Left ventricle myocardium inferior (tissue), 1 donor: ENCODE measurements around the gene TMEM217. TPM values are rescaled to one million over a fixed set of nuclear protein-coding genes. Genes with fewer than 3 reads are reported as not detected.
A peak's percentile ranks its signal among the peaks of the same experiment; 100 is the strongest.

ENCODE experiments used
- DNase-seq: peaks from one replicate; pipeline ENCODE4 v3.0.0-alpha.2; 2020
- H3K27ac ChIP-seq: fragments of 200-600 bp; replicated peaks from 2 replicates; pipeline ENCODE4 v1.8.0; 2021
- H3K27me3 ChIP-seq: fragments of 200-600 bp; 2 replicates; pipeline ENCODE4 v1.8.0; 2021; ENCODE audit warnings: low read depth
- H3K36me3 ChIP-seq: fragments of 200-600 bp; 2 replicates; pipeline ENCODE4 v1.8.0; 2021
- H3K4me1 ChIP-seq: fragments of 200-600 bp; 2 replicates; pipeline ENCODE4 v1.8.0; 2021
- H3K4me3 ChIP-seq: fragments of 200-600 bp; 2 replicates; pipeline ENCODE4 v1.8.0; 2021; ENCODE audit warnings: mild to moderate bottlenecking, moderate library complexity
- H3K9me3 ChIP-seq: fragments of 200-600 bp; replicated peaks from 2 replicates; pipeline ENCODE4 v1.8.0; 2021
- intact Hi-C: fragments of 100-400 bp; cut with micrococcal nuclease; formaldehyde crosslinking; loops from one replicate; pipeline ENCODE4 v1.11.0; 2022
- total RNA-seq: library from RNA; stranded (reverse); fragmentation: NEBNext Ultra II Directional; extraction: Animal tissue kit (Norgen Biotek cat#: 25700); gene quantifications from one replicate; pipeline ENCODE4 v1.2.1, GENCODE V29; 2021
- TF ChIP-seq, protein P1 (sequence below): fragments of 200-600 bp; IDR thresholded peaks from 2 replicates; pipeline ENCODE4 v1.8.0; 2021; ENCODE audit warnings: antibody characterized with exemption, mild to moderate bottlenecking, borderline replicate concordance
- donor health status: DM: no; HTN: yes; CAD: no; lungs with severe emphysema.

The TMEM217 gene
- total RNA-seq, 1 donor from 2014 or later, result 0.80 TPM

DNA sequence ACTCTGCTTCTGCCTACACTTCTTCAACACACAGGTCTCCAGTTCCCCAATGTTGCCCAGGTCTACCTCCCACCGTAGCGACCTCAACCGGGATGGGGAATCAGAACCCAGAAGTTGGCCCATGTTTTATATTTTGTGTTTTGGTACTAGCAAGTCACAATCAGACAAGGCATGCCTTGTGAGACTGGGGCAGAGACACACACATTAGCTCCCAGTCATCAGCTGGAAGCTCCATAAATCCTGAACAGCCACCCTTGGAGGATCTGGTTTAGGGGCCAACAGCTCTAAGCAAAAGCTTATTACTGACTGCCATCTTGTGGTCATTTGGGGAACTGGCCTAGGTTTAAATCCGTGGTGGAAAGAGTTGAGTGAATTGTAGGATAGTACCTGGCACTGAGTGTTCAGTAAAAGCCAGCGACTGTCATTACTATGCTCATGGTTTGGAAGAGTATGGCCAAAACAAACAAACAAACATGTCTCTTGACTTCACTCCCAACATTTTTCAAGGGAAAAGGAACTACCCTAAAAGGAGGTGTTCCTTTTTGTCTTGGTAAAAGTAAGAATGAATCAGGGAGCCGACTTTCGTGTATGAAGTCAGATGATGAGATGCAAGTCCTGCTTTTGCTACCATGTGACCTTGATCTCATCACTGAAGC lies 47.5 kb downstream of the TMEM217 start:
- TF ChIP-seq, protein P1, sequence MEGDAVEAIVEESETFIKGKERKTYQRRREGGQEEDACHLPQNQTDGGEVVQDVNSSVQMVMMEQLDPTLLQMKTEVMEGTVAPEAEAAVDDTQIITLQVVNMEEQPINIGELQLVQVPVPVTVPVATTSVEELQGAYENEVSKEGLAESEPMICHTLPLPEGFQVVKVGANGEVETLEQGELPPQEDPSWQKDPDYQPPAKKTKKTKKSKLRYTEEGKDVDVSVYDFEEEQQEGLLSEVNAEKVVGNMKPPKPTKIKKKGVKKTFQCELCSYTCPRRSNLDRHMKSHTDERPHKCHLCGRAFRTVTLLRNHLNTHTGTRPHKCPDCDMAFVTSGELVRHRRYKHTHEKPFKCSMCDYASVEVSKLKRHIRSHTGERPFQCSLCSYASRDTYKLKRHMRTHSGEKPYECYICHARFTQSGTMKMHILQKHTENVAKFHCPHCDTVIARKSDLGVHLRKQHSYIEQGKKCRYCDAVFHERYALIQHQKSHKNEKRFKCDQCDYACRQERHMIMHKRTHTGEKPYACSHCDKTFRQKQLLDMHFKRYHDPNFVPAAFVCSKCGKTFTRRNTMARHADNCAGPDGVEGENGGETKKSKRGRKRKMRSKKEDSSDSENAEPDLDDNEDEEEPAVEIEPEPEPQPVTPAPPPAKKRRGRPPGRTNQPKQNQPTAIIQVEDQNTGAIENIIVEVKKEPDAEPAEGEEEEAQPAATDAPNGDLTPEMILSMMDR, result peak; percentile 96
- H3K9me3 ChIP-seq, result no peaks in the 10 kb centered on the region
- intact Hi-C loops, result no loop called here
- no peaks in the 10 kb centered on the region for H3K36me3 ChIP-seq
- no peak for DNase-seq
- H3K4me3 ChIP-seq, result no peak overlapping the region
- H3K27me3 ChIP-seq, result no peaks in the 10 kb centered on the region
- H3K27ac ChIP-seq, result no peak overlapping the region
- no peaks in the 10 kb centered on the region for H3K4me1 ChIP-seq

- TF ChIP-seq, protein P1, result no peak
- no peak for DNase-seq
- Histone ChIP-seq H3K9me3 (no peaks in the 10 kb centered on the region), H3K27me3 (no peaks in the 10 kb centered on the region), H3K4me1 (no peaks in the 10 kb centered on the region), H3K4me3 (no peak overlapping the region), H3K27ac (no peak overlapping the region), H3K36me3 (no peaks in the 10 kb centered on the region)
- intact Hi-C loops, result loop anchor here (10.0 kb wide), 1 partner anchor 175 kb away; no protein-coding TSS in a partner anchor
Observed at GRCh38 chr6:37209461-37210205, 48.3 kb downstream of the TMEM217 start.

- H3K9me3 ChIP-seq, result no peaks in the 10 kb centered on the region
- H3K36me3 ChIP-seq, result no peaks in the 10 kb centered on the region
- no peaks in the 10 kb centered on the region for H3K4me1 ChIP-seq
- no peak for DNase-seq
- H3K27ac ChIP-seq, result no peak overlapping the region
- intact Hi-C loops, result loop anchor here (10.0 kb wide), 1 partner anchor 174 kb away; no protein-coding TSS in a partner anchor
- no peak overlapping the region for H3K4me3 ChIP-seq
- TF ChIP-seq, protein P1, result no peak
- no peaks in the 10 kb centered on the region for H3K27me3 ChIP-seq
Observed at GRCh38 chr6:37208793-37209192, 49.2 kb downstream of the TMEM217 start.

GRCh38 chr6:37207903-37208456 lies 50.0 kb downstream of the TMEM217 start:
- intact Hi-C loops, result loop anchor here (10.0 kb wide), 1 partner anchor 173 kb away; no protein-coding TSS in a partner anchor
- H3K4me1 ChIP-seq, result no peaks in the 10 kb centered on the region
- no peaks in the 10 kb centered on the region for H3K36me3 ChIP-seq
- DNase-seq, result peak; percentile 81
- H3K4me3 ChIP-seq, result no peak overlapping the region
- no peaks in the 10 kb centered on the region for H3K27me3 ChIP-seq
- no peak overlapping the region for H3K27ac ChIP-seq
- TF ChIP-seq, protein P1, result peak; percentile 78
- H3K9me3 ChIP-seq, result no peaks in the 10 kb centered on the region

GRCh38 chr6:37206622-37207021 lies 51.3 kb downstream of the TMEM217 start:
- TF ChIP-seq, protein P1, result no peak
- Histone ChIP-seq H3K9me3 (no peaks in the 10 kb centered on the region), H3K27ac (no peak overlapping the region), H3K27me3 (no peaks in the 10 kb centered on the region), H3K36me3 (no peaks in the 10 kb centered on the region), H3K4me1 (no peaks in the 10 kb centered on the region), H3K4me3 (no peak overlapping the region)
- no peak for DNase-seq
- intact Hi-C loops, result loop anchor here (10.0 kb wide), 1 partner anchor 172 kb away; no protein-coding TSS in a partner anchor
